HCT116 (cell line): Measurements from ENCODE around the gene NLE1. TPM values are rescaled to one million over a fixed set of nuclear protein-coding genes. Genes with fewer than 3 reads are reported as not detected.

Source experiments
- ATAC-seq: fragments of 200-7000 bp; cut with Tn5 transposase; 2 replicates; pipeline ENCODE4 v1.9.1; 2020; ENCODE audit warnings: mild to moderate bottlenecking, moderate library complexity
- BruUV-seq: library from RNA; stranded (reverse); fragments of 400-500 nt; replicated peaks from 2 replicates; lab custom pipeline; 2021; lab: Mats Ljungman, UMichigan
- CTCF ChIA-PET: fragments of 300-600 bp; sonication (Branson Sonifier 250); formaldehyde crosslinking; loops from one replicate; lab custom pipeline; 2021; ENCODE audit warnings: antibody characterized with exemption; lab: Charles Lee
- POLR2A ChIA-PET: fragments of 300-600, 350-600 bp; sonication (Branson Sonifier 250); formaldehyde crosslinking; loops from one replicate; lab custom pipeline; 2021; ENCODE audit warnings: antibody characterized with exemption; lab: Charles Lee
- RAD21 ChIA-PET, 2 experiments: fragments of 300-600 bp; sonication (Branson Sonifier 250); formaldehyde crosslinking; loops; one replicate each; lab custom pipeline; 2023; ENCODE audit warnings: low total read pairs in 2 of 2; ENCODE audit not compliant: uncharacterized antibody in 2 of 2, unreplicated experiment in 2 of 2, low non-redundant PET in 1 of 2; lab: Charles Lee
- DNase-seq: peaks from one replicate; pipeline ENCODE4 v3.0.0-alpha.2; 2010; ENCODE audit warnings: low read depth, low spot score
- H2AFZ ChIP-seq: fragments of 200-600 bp; shearing (Covaris generic), sonication (generic); 2 replicates; pipeline ENCODE4 v1.6.1; 2017; ENCODE audit warnings: low read depth, mixed run types, mixed read lengths, antibody characterized with exemption, low read length; ENCODE audit not compliant: poor library complexity, severe bottlenecking
- H3K27ac ChIP-seq: 2 replicates; pipeline ENCODE4 v1.5.1; 2012; ENCODE audit warnings: low read depth, low read length
- H3K27me3 ChIP-seq: fragments of 200-600 bp; sonication (generic); 2 replicates; pipeline ENCODE4 v1.6.1; 2016; ENCODE audit warnings: mixed run types, low read length, mixed read lengths; ENCODE audit not compliant: insufficient read depth
- H3K36me3 ChIP-seq, 2 experiments: fragments of 200-500 bp in 1 of 2; fragments of 200-600 bp in 1 of 2; sonication (Bioruptor generic) in 1 of 2; sonication (generic) in 1 of 2; 2 replicates each; pipeline versions ENCODE4 v1.5.1 to v1.6.1; 2014 to 2016; ENCODE audit warnings: low read length in 2 of 2, inconsistent platforms in 1 of 2, mixed read lengths in 1 of 2, mixed run types in 1 of 2; ENCODE audit not compliant: insufficient read depth in 2 of 2, control insufficient read depth in 1 of 2
- H3K4me1 ChIP-seq, 2 experiments: fragments of 200-600 bp in 1 of 2; sonication (generic) in 1 of 2; 2 replicates each; pipeline versions ENCODE4 v1.5.1 to v1.6.1; 2012 to 2017; ENCODE audit warnings: low read length in 2 of 2, inconsistent platforms in 1 of 2, mild to moderate bottlenecking in 1 of 2, mixed read lengths in 1 of 2, mixed run types in 1 of 2, moderate library complexity in 1 of 2; ENCODE audit not compliant: insufficient read depth in 2 of 2, control insufficient read depth in 1 of 2
- H3K4me2 ChIP-seq: fragments of 200-600 bp; sonication (generic); 2 replicates; pipeline ENCODE4 v1.6.1; 2017; ENCODE audit warnings: mixed run types, low read length, mixed read lengths
- H3K4me3 ChIP-seq, 2 experiments: fragments of 200-600 bp in 1 of 2; sonication (generic) in 1 of 2; replicated peaks in 1 of 2; 2 replicates each; pipeline ENCODE4 v1.5.1; 2011 to 2016; ENCODE audit warnings: low read length in 2 of 2, control low read depth in 1 of 2, low read depth in 1 of 2, mild to moderate bottlenecking in 1 of 2, mixed read lengths in 1 of 2, mixed run types in 1 of 2
- H3K79me2 ChIP-seq: fragments of 200-600 bp; sonication (generic); 2 replicates; pipeline ENCODE4 v1.6.1; 2017; ENCODE audit warnings: mild to moderate bottlenecking, mixed run types, low read length, moderate library complexity, mixed read lengths; ENCODE audit not compliant: insufficient read depth
- H3K9ac ChIP-seq: fragments of 200-600 bp; sonication (generic); 2 replicates; pipeline ENCODE4 v1.6.1; 2016; ENCODE audit warnings: low read length, mixed read lengths
- H3K9me2 ChIP-seq: fragments of 200-600 bp; sonication (generic), shearing (Covaris generic); 2 replicates; pipeline ENCODE4 v1.6.1; 2017; ENCODE audit warnings: mixed run types, mild to moderate bottlenecking, moderate library complexity; ENCODE audit not compliant: insufficient read depth
- H3K9me3 ChIP-seq, 2 experiments: fragments of 200-500 bp in 1 of 2; fragments of 200-600 bp in 1 of 2; sonication (Bioruptor generic) in 1 of 2; sonication (generic) in 1 of 2; 2 replicates each; pipeline ENCODE4 v1.6.1; 2014 to 2017; ENCODE audit warnings: low read length in 2 of 2, mixed read lengths in 2 of 2, inconsistent platforms in 1 of 2, low read depth in 1 of 2, mild to moderate bottlenecking in 1 of 2, mixed run types in 1 of 2, moderate library complexity in 1 of 2; ENCODE audit not compliant: control insufficient read depth in 1 of 2, insufficient read depth in 1 of 2
- H4K20me1 ChIP-seq: fragments of 200-600 bp; sonication (generic), shearing (Covaris generic); 2 replicates; pipeline ENCODE4 v1.6.1; 2017; ENCODE audit warnings: mixed run types, mild to moderate bottlenecking, moderate library complexity; ENCODE audit not compliant: insufficient read depth
- ATF3 ChIP-seq: IDR thresholded peaks from 2 replicates; pipeline ENCODE4 v1.6.1; 2012
- CBX3 ChIP-seq: IDR thresholded peaks from 2 replicates; pipeline ENCODE4 v1.6.1; 2012; ENCODE audit warnings: low read depth
- CEBPB ChIP-seq: IDR thresholded peaks from 2 replicates; pipeline ENCODE4 v1.6.1; 2012; ENCODE audit warnings: low read depth
- EGR1 ChIP-seq: IDR thresholded peaks from 2 replicates; pipeline ENCODE4 v1.6.1; 2012; ENCODE audit warnings: low read depth
- ELF1 ChIP-seq: IDR thresholded peaks from 2 replicates; pipeline ENCODE4 v1.6.1; 2012; ENCODE audit warnings: low read depth, borderline replicate concordance
- MAX ChIP-seq: IDR thresholded peaks from 2 replicates; pipeline ENCODE4 v1.6.1; 2012
- POLR2A ChIP-seq: IDR thresholded peaks from 2 replicates; pipeline ENCODE4 v1.7.0; 2011; ENCODE audit warnings: borderline replicate concordance; ENCODE audit not compliant: insufficient read depth, insufficient read length; ENCODE audit errors: extremely low read depth
- RAD21 ChIP-seq: IDR thresholded peaks from 2 replicates; pipeline ENCODE4 v1.6.1; 2012; ENCODE audit warnings: low read depth, mild to moderate bottlenecking
- SIN3A ChIP-seq: IDR thresholded peaks from 2 replicates; pipeline ENCODE4 v1.6.1; 2012; ENCODE audit warnings: low read depth
- SRF ChIP-seq: IDR thresholded peaks from 2 replicates; pipeline ENCODE4 v1.6.1; 2012; ENCODE audit warnings: low read depth
- TCF7L2 ChIP-seq: IDR thresholded peaks from 2 replicates; pipeline ENCODE4 v1.7.0; 2011; ENCODE audit warnings: borderline replicate concordance, inconsistent platforms; ENCODE audit not compliant: insufficient read depth, insufficient read length; ENCODE audit errors: extremely low read depth
- YY1 ChIP-seq: IDR thresholded peaks from 2 replicates; pipeline ENCODE4 v1.6.1; 2011; ENCODE audit warnings: low read length, low read depth, moderate library complexity, mild to moderate bottlenecking; ENCODE audit not compliant: insufficient replicate concordance; ENCODE audit errors: extremely low read depth
- ZBTB33 ChIP-seq: IDR thresholded peaks from 2 replicates; pipeline ENCODE4 v1.6.1; 2011; ENCODE audit warnings: mild to moderate bottlenecking, low read length, moderate library complexity; ENCODE audit not compliant: insufficient replicate concordance; ENCODE audit errors: extremely low read depth
- ZFX ChIP-seq: fragments of 450-650 bp; IDR thresholded peaks from 2 replicates; pipeline ENCODE4 v1.6.1; 2017
- ZNF274 ChIP-seq: fragments of 200-500 bp; sonication (Bioruptor generic); IDR thresholded peaks from 2 replicates; pipeline ENCODE4 v1.6.1; 2014; ENCODE audit warnings: mild to moderate bottlenecking, low read depth, low read length, inconsistent platforms
- intact Hi-C: fragments of 100-400 bp; cut with micrococcal nuclease; formaldehyde crosslinking; loops from 2 replicates; pipeline ENCODE4 v1.10.0; 2022
- total RNA-seq: library from RNA; stranded (reverse); gene quantifications from one replicate; pipeline ENCODE4 v1.2.1, GENCODE V29; 2021; ENCODE audit not compliant: unreplicated experiment

The NLE1 gene
- total RNA-seq, 1 experiment from 2014 or later: 55.5 TPM

GRCh38 chr17:35129973-35130351 lies 12.1 kb downstream of the NLE1 start:
- ChIA-PET CTCF (no interaction called here), POLR2A (no interaction called here), RAD21 (no interaction called here)
- Histone ChIP-seq H2AFZ (no peak overlapping the region), H3K4me2 (no peak overlapping the region), H3K9me3 (no peaks in the 10 kb centered on the region), H3K9ac (no peak overlapping the region), H4K20me1 (no peaks in the 10 kb centered on the region), H3K4me3 (no peak overlapping the region), H3K9me2 (no peaks in the 10 kb centered on the region), H3K4me1 (no peaks in the 10 kb centered on the region), H3K36me3 (peaks cover 18 to 39% of the 10 kb centered on the region in 2 experiments; a peak in 3 of 4 replicates), H3K27ac (no peak overlapping the region), H3K79me2 (no peaks in the 10 kb centered on the region)
- no TSS peak for BruUV-seq
- intact Hi-C loops: loop anchor here (5.0 kb wide), 1 partner anchor 617 kb away; no protein-coding TSS in a partner anchor
- DNase-seq (no peak), ATAC-seq (no peak; the same call in none of the 2 replicates)
- no peak for TF ChIP-seq TCF7L2
- TF ChIP-seq, all 23 proteins: peak for 0
- no peaks in the 10 kb centered on the region for H3K27me3 ChIP-seq

- no peak overlapping the region for H3K4me3 ChIP-seq
- no peaks in the 10 kb centered on the region for H3K9me3 ChIP-seq
- H3K9ac ChIP-seq: no peak overlapping the region
- intact Hi-C loops: loop anchor here (5.0 kb wide), 1 partner anchor 618 kb away; no protein-coding TSS in a partner anchor
- ATAC-seq (peak; percentile 31), DNase-seq (no peak)
- ChIA-PET POLR2A (no interaction called here), RAD21 (no interaction called here), CTCF (no interaction called here)
- TSS peak; percentile 12 for BruUV-seq
- H3K27me3 ChIP-seq: no peaks in the 10 kb centered on the region
- no peak overlapping the region for H3K27ac ChIP-seq
- no peaks in the 10 kb centered on the region for H3K9me2 ChIP-seq
- no peak overlapping the region for H3K4me2 ChIP-seq
- peaks cover 16 to 34% of the 10 kb centered on the region in 2 experiments; a peak in 3 of 4 replicates for H3K36me3 ChIP-seq
- no peaks in the 10 kb centered on the region for H4K20me1 ChIP-seq
- H3K4me1 ChIP-seq: no peaks in the 10 kb centered on the region
- H3K79me2 ChIP-seq: no peaks in the 10 kb centered on the region
- H2AFZ ChIP-seq: no peak overlapping the region
- no peak for TF ChIP-seq POLR2A
- no peak for TF ChIP-seq ZNF274
- TF ChIP-seq YY1: no peak
- TF ChIP-seq ZFX: no peak
- no peak for TF ChIP-seq CEBPB
- no peak for TF ChIP-seq ATF3
- TF ChIP-seq ZBTB33: no peak
- no peak for TF ChIP-seq SRF
- no peak for TF ChIP-seq RAD21
- no peak for TF ChIP-seq ELF1
- no peak for TF ChIP-seq TCF7L2
- no peak for TF ChIP-seq SIN3A
- no peak for TF ChIP-seq EGR1
- no peak for TF ChIP-seq MAX
- TF ChIP-seq CBX3: no peak
Observed at GRCh38 chr17:35129154-35129972, 12.7 kb downstream of the NLE1 start.
